GM10248 (cell line): Measurements from ENCODE around the gene ZMIZ2.
A peak's percentile ranks its signal among the peaks of the same experiment; 100 is the strongest.
"Not testable (repeated sequence)": the region's sequence is repeated elsewhere in the genome, so short reads cannot be mapped to it uniquely, and the experiment has no call there.

Experiments used
- CTCF ChIA-PET: fragments of 300-600 bp; sonication (Branson Sonifier 250); formaldehyde crosslinking; extraction: SDS; loops from one replicate; lab custom pipeline; 2021; ENCODE audit warnings: antibody characterized with exemption; lab: Yijun Ruan, JAX
- POLR2A ChIA-PET: fragments of 350-650 bp; sonication (Branson Sonifier 250); formaldehyde crosslinking; extraction: SDS; loops from one replicate; lab custom pipeline; 2020; ENCODE audit warnings: antibody characterized with exemption; lab: Yijun Ruan, JAX
- DNase-seq: peaks from one replicate; pipeline ENCODE4 v3.0.0; 2012; ENCODE audit errors: extremely low spot score
- TF ChIP-seq, protein P1 (sequence below): IDR thresholded peaks from 2 replicates; pipeline ENCODE4 v1.5.1; 2012; ENCODE audit warnings: mild to moderate bottlenecking, low read depth; ENCODE audit errors: extremely low read depth, missing control alignments, control extremely low read depth

The ZMIZ2 gene, protein sequence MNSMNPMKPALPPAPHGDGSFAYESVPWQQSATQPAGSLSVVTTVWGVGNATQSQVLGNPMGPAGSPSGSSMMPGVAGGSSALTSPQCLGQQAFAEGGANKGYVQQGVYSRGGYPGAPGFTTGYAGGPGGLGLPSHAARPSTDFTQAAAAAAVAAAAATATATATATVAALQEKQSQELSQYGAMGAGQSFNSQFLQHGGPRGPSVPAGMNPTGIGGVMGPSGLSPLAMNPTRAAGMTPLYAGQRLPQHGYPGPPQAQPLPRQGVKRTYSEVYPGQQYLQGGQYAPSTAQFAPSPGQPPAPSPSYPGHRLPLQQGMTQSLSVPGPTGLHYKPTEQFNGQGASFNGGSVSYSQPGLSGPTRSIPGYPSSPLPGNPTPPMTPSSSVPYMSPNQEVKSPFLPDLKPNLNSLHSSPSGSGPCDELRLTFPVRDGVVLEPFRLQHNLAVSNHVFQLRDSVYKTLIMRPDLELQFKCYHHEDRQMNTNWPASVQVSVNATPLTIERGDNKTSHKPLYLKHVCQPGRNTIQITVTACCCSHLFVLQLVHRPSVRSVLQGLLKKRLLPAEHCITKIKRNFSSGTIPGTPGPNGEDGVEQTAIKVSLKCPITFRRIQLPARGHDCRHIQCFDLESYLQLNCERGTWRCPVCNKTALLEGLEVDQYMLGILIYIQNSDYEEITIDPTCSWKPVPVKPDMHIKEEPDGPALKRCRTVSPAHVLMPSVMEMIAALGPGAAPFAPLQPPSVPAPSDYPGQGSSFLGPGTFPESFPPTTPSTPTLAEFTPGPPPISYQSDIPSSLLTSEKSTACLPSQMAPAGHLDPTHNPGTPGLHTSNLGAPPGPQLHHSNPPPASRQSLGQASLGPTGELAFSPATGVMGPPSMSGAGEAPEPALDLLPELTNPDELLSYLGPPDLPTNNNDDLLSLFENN

GRCh38 chr7:44748045-44748947 is at the start of gene ZMIZ2:
ZMIZ2 (plus strand) TSS chr7:44748847; CDS start chr7:44756250, 7,403 bp downstream.
- DNase-seq = peak; percentile 97
- TF ChIP-seq, protein P1, sequence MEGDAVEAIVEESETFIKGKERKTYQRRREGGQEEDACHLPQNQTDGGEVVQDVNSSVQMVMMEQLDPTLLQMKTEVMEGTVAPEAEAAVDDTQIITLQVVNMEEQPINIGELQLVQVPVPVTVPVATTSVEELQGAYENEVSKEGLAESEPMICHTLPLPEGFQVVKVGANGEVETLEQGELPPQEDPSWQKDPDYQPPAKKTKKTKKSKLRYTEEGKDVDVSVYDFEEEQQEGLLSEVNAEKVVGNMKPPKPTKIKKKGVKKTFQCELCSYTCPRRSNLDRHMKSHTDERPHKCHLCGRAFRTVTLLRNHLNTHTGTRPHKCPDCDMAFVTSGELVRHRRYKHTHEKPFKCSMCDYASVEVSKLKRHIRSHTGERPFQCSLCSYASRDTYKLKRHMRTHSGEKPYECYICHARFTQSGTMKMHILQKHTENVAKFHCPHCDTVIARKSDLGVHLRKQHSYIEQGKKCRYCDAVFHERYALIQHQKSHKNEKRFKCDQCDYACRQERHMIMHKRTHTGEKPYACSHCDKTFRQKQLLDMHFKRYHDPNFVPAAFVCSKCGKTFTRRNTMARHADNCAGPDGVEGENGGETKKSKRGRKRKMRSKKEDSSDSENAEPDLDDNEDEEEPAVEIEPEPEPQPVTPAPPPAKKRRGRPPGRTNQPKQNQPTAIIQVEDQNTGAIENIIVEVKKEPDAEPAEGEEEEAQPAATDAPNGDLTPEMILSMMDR = no peak
- ChIA-PET POLR2A (no interaction called here), CTCF (interaction anchor here (1.3 kb wide), 1 partner anchor 99 kb away, joined by 3 read pairs; the partner anchor contains the start of gene H2AZ2)

DNA sequence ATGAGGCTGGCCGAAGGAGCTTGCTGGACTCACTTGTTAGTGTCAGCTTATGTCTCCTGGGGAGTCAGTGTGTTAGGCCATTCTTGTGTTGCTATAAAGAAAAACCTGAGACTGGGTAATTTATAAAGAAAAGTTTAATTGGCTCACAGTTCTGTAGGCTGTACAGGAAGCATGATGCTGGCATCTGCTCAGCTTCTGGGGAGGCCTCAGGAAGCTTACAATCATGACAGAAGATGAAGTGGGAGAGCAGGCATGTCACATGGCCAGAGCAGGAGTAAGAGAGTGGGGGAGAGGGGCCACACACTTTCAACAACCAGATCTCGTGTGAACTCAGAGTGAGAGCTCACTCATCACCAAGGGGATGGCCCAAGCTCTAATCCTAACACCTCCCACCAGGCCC is 49.0 kb upstream of the ZMIZ2 start:
- CTCF ChIA-PET = interaction anchor here (1.2 kb wide), 1 partner anchor 44 kb away, joined by 3 read pairs; no protein-coding TSS in a partner anchor
- DNase-seq, POLR2A ChIA-PET: not testable (repeated sequence)

GRCh38 chr7:44700322-44700721 is 48.3 kb upstream of the ZMIZ2 start:
- CTCF ChIA-PET = interaction anchor here (1.5 kb wide), 1 partner anchor 10 kb away, joined by 3 read pairs; no protein-coding TSS in a partner anchor
- TF ChIP-seq, protein P1 = no peak
- POLR2A ChIA-PET = no interaction called here
- peak; percentile 5 for DNase-seq

DNA sequence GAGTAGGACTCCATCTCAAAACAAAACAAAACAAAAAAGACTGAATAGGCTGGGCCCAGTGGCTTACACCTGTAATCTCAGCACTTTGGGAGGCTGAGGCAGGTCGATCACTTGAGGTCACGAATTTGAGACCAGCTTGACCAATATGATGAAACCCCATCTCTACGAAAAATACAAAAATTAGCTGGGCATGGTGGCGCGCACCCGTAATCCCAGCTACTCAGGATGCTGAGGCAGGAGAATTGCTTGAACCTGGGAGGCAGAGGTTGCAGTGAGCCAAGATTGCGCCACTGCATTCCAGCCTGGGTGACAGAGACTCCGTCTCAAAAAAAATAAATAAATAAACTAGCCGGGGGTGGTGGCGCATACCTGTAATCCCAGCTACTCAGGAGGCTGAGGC is 45.3 kb upstream of the ZMIZ2 start:
- DNase-seq, POLR2A ChIA-PET: not testable (repeated sequence)
- CTCF ChIA-PET = interaction anchor here (1.3 kb wide), 1 partner anchor 13 kb away, joined by 3 read pairs; no protein-coding TSS in a partner anchor

GRCh38 chr7:44703921-44704320 is 44.7 kb upstream of the ZMIZ2 start:
- TF ChIP-seq, protein P1 = no peak
- POLR2A ChIA-PET = no interaction called here
- CTCF ChIA-PET = interaction anchor here (1.3 kb wide), 1 partner anchor 14 kb away, joined by 3 read pairs; no protein-coding TSS in a partner anchor
- no peak for DNase-seq

DNA sequence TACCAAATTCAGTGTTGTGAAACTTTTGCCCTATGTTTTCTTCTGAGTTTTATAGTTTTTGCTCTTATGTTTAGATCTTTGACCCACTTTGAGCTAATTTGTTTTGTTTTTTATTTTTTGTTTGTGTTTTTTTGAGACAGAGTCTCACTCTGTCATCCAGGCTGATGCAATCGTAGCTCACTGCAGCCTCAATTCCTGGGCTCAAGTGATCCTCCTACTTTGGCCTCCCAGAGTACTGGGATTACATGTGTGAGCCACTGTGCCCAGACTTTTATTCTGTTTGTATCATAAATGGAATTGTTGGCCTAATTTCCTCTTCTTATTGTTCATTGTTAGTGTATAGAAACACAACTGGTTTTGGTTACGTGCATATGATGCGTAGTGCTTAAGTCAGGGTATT is 43.2 kb upstream of the ZMIZ2 start:
- TF ChIP-seq, protein P1 = no peak
- POLR2A ChIA-PET = no interaction called here
- DNase-seq = no peak
- CTCF ChIA-PET = interaction anchor here (1.3 kb wide), 1 partner anchor 25 kb away, joined by 3 read pairs; no protein-coding TSS in a partner anchor
